Activated naive CD8-positive, alpha-beta T cell treated with anti-CD3 and anti-CD28 coated beads for 36 hours (primary cell): ENCODE data around the gene PFKFB4. TPM values are rescaled to one million over a fixed set of nuclear protein-coding genes. Genes with fewer than 3 reads are reported as not detected.
"Not testable (repeated sequence)": the region's sequence is repeated elsewhere in the genome, so short reads cannot be mapped to it uniquely, and the experiment has no call there.

Source experiments
- DNase-seq: peaks from one replicate; pipeline ENCODE4 v3.0.0; 2021
- H3K27ac Mint-ChIP-seq: one replicate; pipeline ENCODE4 v1.8.0; 2022; ENCODE audit warnings: mild to moderate bottlenecking, moderate library complexity, mixed read lengths
- H3K27me3 Mint-ChIP-seq: one replicate; pipeline ENCODE4 v1.8.0; 2022; ENCODE audit warnings: mild to moderate bottlenecking, mixed read lengths
- H3K36me3 Mint-ChIP-seq: one replicate; pipeline ENCODE4 v1.8.0; 2021; ENCODE audit warnings: mild to moderate bottlenecking, mixed read lengths
- H3K4me1 Mint-ChIP-seq: one replicate; pipeline ENCODE4 v1.8.0; 2021; ENCODE audit warnings: mixed read lengths
- H3K4me3 Mint-ChIP-seq: one replicate; pipeline ENCODE4 v1.8.0; 2022; ENCODE audit warnings: mild to moderate bottlenecking, moderate library complexity, mixed read lengths
- H3K9me3 Mint-ChIP-seq: one replicate; pipeline ENCODE4 v1.8.0; 2022; ENCODE audit warnings: mixed read lengths
- total RNA-seq, 2 experiments: library from RNA; stranded (reverse); gene quantifications; one replicate each; pipeline ENCODE4 v1.2.3, GENCODE V29; 2021

The PFKFB4 gene
- total RNA-seq, 2 experiments from 2014 or later = 33.7 to 36.1 TPM

DNA sequence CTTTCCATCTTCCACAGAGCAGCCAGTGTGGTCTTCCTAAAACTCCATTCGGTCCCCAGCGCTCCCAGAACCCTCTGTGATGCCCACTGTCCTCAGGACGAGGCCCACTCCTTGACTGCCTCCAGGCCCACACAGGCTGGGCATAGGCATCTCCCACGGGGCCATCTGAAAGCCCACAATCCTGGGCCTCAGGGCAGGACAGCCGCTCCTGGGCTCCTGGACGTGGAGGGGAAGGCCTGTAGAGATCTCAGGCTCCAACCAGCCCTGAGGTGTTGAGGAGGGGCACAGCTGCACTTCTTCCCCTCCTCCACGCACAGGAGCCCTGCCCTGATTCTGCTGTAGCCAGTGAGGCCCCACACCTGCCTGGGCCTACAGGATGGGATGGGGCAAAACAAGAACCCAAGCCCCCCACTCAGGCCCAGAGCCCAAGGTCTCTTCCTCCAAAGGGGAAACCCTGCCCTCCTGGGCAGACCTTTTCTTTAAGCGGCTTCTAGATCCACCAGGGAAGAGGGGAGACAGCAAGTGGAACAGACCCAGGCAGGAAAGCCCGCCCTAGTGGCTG lies 78.6 kb downstream of the PFKFB4 start:
- DNase-seq = no peak
- peaks cover 30% of the 10 kb centered on the region for H3K4me1 Mint-ChIP-seq
- H3K27ac Mint-ChIP-seq = peak overlapping the region; percentile 89
- H3K36me3 Mint-ChIP-seq = peaks cover 2% of the 10 kb centered on the region
- H3K4me3 Mint-ChIP-seq = no peak overlapping the region
- H3K27me3 Mint-ChIP-seq = no peaks in the 10 kb centered on the region
- H3K9me3 Mint-ChIP-seq = no peaks in the 10 kb centered on the region

DNA sequence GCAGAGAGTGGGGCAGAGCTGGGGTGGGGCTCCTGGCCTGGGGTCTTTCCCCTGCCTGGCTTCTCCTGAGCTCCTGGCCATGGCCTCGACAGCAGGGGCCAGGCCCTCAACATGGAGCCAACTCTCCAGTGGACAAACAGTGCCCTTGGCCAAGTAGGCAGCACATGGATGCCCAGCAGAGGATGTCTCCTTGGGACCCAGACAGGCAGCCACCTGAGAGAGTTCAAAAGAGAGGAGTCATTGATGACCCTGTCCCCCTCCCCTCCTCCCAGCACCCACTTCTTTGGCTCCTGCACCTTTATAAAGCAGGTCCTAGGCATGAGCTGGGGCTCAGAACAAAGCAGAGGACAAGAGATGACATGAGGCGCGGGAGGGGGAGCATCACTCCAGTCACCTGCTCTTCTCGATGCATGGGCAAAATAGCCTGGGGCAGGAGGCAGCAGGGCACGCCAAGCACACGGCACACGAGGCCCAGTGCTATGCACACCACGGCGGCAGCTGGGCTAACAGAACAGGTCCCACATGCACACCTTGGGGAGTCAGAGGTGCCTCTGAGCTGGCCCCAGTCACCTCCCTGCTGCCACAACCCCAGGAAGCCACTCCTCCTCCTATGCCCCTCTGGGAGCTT lies 80.1 kb downstream of the PFKFB4 start:
- Mint-ChIP-seq H3K4me1 (peaks cover 35% of the 10 kb centered on the region), H3K27me3 (no peaks in the 10 kb centered on the region), H3K27ac (no peak overlapping the region), H3K36me3 (peaks cover 4% of the 10 kb centered on the region), H3K4me3 (no peak overlapping the region), H3K9me3 (no peaks in the 10 kb centered on the region)
- no peak for DNase-seq

DNA sequence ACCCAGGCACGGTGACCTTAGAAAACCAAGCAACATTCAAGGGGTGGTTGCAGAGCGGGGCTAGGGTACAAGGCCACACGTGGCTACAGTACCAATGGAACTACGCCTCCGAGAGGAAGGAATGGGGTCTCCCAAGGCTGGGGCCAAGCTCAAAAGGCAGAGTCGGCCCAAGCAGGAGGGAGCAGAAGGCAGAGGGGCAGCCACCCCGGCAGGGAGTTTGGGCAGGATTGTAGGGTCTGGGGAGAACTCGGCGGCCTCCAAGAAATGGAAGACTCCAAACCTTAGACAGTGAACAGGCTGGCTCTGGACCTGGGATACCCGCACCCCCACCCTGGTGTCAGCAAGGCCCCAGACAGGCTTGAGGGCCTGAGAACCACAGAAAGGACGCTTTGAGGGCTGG lies 81.4 kb downstream of the PFKFB4 start:
- H3K27me3 Mint-ChIP-seq = no peaks in the 10 kb centered on the region
- no peak for DNase-seq
- H3K9me3 Mint-ChIP-seq = no peaks in the 10 kb centered on the region
- H3K4me3 Mint-ChIP-seq = peak overlapping the region; percentile 5
- peaks cover 4% of the 10 kb centered on the region for H3K36me3 Mint-ChIP-seq
- H3K27ac Mint-ChIP-seq = peak overlapping the region; percentile 71
- peaks cover 40% of the 10 kb centered on the region for H3K4me1 Mint-ChIP-seq

DNA sequence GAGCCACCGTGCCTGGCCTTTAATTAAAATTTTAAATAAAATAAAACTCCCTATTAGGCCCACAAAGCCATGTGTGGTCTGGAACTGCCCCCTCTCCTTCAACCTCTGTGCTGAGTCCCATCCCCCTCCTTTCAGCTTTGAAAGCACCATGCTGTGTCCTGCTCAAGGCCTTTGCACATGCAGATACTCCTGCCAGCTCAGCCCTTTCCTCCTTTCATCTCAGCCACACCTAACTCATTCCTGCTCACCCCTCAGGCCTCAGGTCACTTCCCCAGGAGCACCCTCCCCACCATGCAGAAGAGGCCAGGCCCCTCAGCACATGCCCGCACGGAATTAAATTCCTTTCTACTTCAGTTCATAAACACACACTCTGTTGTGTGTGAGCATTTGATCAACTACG lies 82.0 kb downstream of the PFKFB4 start:
- H3K27me3 Mint-ChIP-seq = no peaks in the 10 kb centered on the region
- peaks cover 44% of the 10 kb centered on the region for H3K4me1 Mint-ChIP-seq
- no peaks in the 10 kb centered on the region for H3K9me3 Mint-ChIP-seq
- DNase-seq = no peak
- no peak overlapping the region for H3K4me3 Mint-ChIP-seq
- H3K27ac Mint-ChIP-seq = peak overlapping the region; percentile 71
- peaks cover 7% of the 10 kb centered on the region for H3K36me3 Mint-ChIP-seq

DNA sequence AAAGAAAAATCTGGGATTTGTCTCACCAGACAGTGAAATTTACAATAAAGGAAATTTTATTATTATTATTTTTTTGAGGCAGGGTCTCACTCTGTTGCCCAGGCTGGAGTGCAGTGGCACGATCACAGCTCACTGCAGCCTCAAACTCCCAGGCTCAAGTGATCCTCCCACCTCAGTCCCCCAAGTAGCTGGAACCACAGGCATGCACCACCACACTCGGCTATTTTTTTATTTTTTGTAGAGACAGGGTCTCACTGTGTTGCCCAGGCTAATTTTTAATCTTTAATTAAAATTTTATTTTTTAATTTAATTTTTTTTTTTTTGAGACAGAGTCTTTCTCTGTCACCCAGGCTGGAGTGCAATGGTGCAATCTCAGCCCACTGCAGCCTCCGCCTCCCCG lies 82.6 kb downstream of the PFKFB4 start:
- H3K27me3 Mint-ChIP-seq, H3K4me3 Mint-ChIP-seq, H3K36me3 Mint-ChIP-seq, DNase-seq, H3K9me3 Mint-ChIP-seq: not testable (repeated sequence)
- H3K4me1 Mint-ChIP-seq = peaks cover 44% of the 10 kb centered on the region
- H3K27ac Mint-ChIP-seq = peak overlapping the region; percentile 98

DNA sequence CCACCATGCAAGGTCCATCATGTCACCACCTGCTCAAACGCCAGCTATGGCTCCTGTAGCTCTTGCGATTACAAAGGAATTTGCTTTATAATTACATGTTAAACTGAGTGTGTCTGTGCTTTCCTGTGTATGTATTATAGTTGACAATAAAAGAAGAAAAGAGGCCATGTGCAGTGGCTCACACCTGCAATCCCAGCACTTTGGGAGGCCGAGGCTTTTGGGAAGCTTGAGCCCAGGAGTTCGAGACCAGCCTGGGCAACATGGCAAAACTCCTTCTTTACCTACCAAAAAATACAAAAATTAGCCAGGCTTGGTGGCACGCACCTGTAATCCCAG lies 83.0 kb downstream of the PFKFB4 start:
- Mint-ChIP-seq H3K27ac (peak overlapping the region; percentile 98), H3K9me3 (no peaks in the 10 kb centered on the region), H3K4me1 (peaks cover 44% of the 10 kb centered on the region), H3K36me3 (peaks cover 12% of the 10 kb centered on the region), H3K27me3 (no peaks in the 10 kb centered on the region), H3K4me3 (peak overlapping the region; percentile 81)
- DNase-seq = no peak

DNA sequence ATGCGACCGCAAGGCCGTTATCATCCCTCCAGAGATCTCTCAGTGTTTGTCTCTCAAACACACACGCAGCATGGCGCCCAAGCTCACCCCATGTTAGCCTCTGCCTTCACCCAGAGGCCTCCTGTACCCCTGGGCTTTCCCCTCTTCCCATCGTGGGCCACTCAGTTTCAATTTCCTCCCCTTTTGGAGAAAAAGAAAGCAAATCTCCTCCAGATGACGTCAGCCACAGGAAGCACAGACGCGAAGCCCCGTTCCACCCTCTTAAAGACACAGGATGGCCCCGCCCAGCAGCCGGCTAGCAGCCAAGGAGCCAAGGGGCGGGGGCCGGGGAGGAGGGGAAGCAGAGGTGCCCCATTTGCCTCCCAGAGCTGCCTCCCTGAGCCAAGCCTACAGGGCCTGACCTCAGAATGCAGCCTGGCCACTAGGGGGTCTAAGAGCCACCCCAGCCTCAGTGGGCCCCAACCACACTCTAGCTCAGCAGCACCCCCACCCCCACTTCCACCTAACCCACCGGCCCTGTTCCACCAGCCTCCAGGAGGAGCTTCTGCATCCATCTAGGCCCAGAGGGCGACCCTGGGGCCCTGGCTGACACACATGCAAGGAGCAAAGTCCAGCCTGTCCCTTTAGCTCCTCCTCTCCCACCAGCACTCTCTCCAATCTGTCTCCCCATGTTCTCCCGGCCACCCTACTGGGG lies 83.5 kb downstream of the PFKFB4 start:
- peak overlapping the region; percentile 81 for H3K4me3 Mint-ChIP-seq
- H3K36me3 Mint-ChIP-seq = peaks cover 14% of the 10 kb centered on the region
- peaks cover 46% of the 10 kb centered on the region for H3K4me1 Mint-ChIP-seq
- H3K9me3 Mint-ChIP-seq = no peaks in the 10 kb centered on the region
- DNase-seq = peak; percentile 96
- peak overlapping the region; percentile 98 for H3K27ac Mint-ChIP-seq
- no peaks in the 10 kb centered on the region for H3K27me3 Mint-ChIP-seq

DNA sequence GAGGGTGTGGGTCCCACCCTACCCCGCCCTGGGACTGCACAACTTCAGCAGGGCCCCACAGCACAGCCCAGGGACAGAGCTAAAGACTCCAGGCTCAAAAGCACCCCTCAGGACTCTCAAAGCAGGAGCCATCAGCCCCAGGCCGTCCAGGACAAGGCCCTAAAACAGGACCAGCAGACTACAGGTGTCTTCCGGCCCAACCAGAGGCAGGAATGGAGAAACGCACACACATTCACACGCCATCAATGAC lies 84.0 kb downstream of the PFKFB4 start:
- Mint-ChIP-seq H3K4me3 (peak overlapping the region; percentile 81), H3K27me3 (no peaks in the 10 kb centered on the region), H3K27ac (peak overlapping the region; percentile 98), H3K4me1 (peaks cover 48% of the 10 kb centered on the region), H3K9me3 (no peaks in the 10 kb centered on the region), H3K36me3 (peaks cover 18% of the 10 kb centered on the region)
- DNase-seq = no peak

DNA sequence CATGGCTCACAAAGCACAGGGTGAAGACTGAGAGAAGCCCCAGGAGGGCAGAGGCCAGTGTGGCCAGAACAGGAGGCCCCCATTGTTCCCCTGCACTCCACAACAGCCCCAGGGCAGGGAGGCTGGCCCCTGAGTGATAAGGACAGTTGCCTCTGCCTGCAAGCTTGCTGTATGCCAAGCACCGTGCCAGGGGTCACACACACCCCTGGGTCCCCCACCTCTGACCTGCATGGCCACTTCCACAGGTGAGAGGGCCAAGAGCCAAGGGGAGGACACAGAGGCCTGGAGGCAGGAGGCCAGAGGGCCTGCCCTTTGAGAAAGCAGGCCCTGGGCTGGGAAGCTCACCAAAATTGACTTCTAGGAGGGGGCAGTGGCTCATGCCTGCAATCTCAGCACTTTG lies 86.3 kb downstream of the PFKFB4 start:
- peak overlapping the region; percentile 98 for H3K27ac Mint-ChIP-seq
- no peak for DNase-seq
- H3K9me3 Mint-ChIP-seq = no peaks in the 10 kb centered on the region
- peak overlapping the region; percentile 53 for H3K4me3 Mint-ChIP-seq
- H3K27me3 Mint-ChIP-seq = no peaks in the 10 kb centered on the region
- H3K4me1 Mint-ChIP-seq = peaks cover 58% of the 10 kb centered on the region
- peaks cover 41% of the 10 kb centered on the region for H3K36me3 Mint-ChIP-seq

DNA sequence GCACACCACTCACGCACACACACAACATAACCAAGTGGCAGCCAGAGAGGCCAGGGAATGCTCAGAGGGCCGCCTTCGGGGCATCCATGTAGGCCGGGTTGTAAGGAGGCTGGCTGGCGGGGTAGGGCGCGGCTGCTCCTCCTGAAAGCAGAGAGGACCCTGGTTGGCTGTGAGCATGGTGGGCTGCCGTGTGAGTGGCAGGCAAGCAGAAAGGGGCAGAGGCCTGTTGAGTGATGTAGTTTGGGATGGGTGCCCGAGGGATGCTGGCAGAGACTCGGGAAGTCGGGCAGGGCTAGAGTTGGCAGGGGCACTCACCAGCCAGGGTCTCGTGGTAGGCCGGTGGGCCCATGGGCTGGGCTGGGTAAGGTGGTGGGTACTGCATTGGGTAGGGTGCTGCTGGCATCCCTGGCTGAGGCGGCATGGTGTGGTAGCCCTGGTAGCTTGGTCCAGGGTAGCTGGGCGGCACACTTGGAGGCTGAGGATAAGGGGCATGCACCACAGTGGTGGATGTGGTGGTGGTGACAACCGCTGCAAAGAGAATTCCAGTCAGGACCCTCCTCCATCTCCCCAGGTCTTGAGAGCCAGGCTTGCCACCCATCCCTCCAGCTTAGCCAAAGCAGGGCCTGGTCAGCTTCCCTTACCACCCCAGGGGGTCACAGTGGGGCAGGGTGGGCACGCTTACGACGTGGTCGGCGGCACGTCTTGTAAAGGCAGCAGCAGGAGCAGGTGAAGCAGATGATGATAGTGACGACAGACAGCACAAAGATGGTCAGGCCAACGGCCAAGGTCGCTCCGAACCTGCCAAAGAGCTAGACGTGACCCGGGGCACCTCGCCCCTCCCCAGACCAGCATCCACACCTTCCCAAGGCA lies 87.3 kb downstream of the PFKFB4 start:
- H3K27ac Mint-ChIP-seq = peak overlapping the region; percentile 98
- peak overlapping the region; percentile 53 for H3K4me3 Mint-ChIP-seq
- peaks cover 57% of the 10 kb centered on the region for H3K4me1 Mint-ChIP-seq
- no peak for DNase-seq
- H3K27me3 Mint-ChIP-seq = no peaks in the 10 kb centered on the region
- H3K9me3 Mint-ChIP-seq = no peaks in the 10 kb centered on the region
- H3K36me3 Mint-ChIP-seq = peaks cover 41% of the 10 kb centered on the region

DNA sequence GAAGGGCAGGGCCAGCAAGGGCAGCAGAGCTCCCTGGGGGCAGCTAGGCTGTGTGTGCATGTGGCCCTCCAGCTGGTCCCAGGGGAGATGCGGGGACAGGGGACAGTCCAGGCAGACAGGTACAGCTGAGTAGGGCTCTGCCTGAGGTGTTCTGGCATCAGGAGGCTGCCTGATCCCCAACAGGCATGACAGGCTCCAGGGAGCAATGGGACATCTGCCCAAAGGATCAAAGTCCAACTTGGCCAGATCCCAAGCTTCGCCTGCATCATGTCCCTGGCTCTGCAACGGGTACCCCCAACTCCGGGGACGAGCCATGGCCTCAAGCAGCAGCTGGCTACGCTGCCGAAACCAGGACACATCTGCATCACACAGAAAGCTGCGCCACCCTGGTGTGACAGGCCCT lies 88.3 kb downstream of the PFKFB4 start:
- DNase-seq = no peak
- H3K27me3 Mint-ChIP-seq = no peaks in the 10 kb centered on the region
- H3K4me1 Mint-ChIP-seq = peaks cover 52% of the 10 kb centered on the region
- H3K4me3 Mint-ChIP-seq = peak overlapping the region; percentile 95
- no peaks in the 10 kb centered on the region for H3K9me3 Mint-ChIP-seq
- H3K27ac Mint-ChIP-seq = peak overlapping the region; percentile 96
- H3K36me3 Mint-ChIP-seq = peaks cover 41% of the 10 kb centered on the region

Other genes with a start within 250 kb of the PFKFB4 start
- not detected for gene SPINK8, start 223.1 kb downstream of the PFKFB4 start, total RNA-seq
- not detected for gene FBXW12, start 184.6 kb downstream of the PFKFB4 start, total RNA-seq
- 1 to 10 TPM; 1.6 to 2.4 TPM for gene PLXNB1, start 126.7 kb downstream of the PFKFB4 start, total RNA-seq
- gene CCDC51, start 116.7 kb downstream of the PFKFB4 start, total RNA-seq = 10 to 100 TPM; 28.2 to 29.5 TPM
- gene TMA7, start 116.5 kb downstream of the PFKFB4 start, total RNA-seq = 100 to 1,000 TPM; 398 to 421 TPM
- gene ATRIP, start 110.1 kb downstream of the PFKFB4 start, total RNA-seq = 10 to 100 TPM; 17.3 to 17.9 TPM
- gene SHISA5, start 52.6 kb downstream of the PFKFB4 start, total RNA-seq = 10 to 100 TPM; 68.8 to 73.5 TPM
- gene UCN2, start 7.0 kb upstream of the PFKFB4 start, total RNA-seq = not detected
- 1 to 10 TPM; 1.4 to 1.8 TPM for gene COL7A1, start 38.5 kb upstream of the PFKFB4 start, total RNA-seq
- 100 to 1,000 TPM; 193 to 209 TPM for gene UQCRC1, start 52.8 kb upstream of the PFKFB4 start, total RNA-seq
- not detected for gene TMEM89, start 65.0 kb upstream of the PFKFB4 start, total RNA-seq
- gene SLC26A6, start 78.7 kb upstream of the PFKFB4 start, total RNA-seq = 10 to 100 TPM; 16.6 to 18.4 TPM
- gene CELSR3, start 106.1 kb upstream of the PFKFB4 start, total RNA-seq = 10 to 100 TPM; 18.2 to 18.6 TPM
- 10 to 100 TPM; 43.8 to 43.9 TPM for gene NCKIPSD, start 129.1 kb upstream of the PFKFB4 start, total RNA-seq
- gene IP6K2, start 160.4 kb upstream of the PFKFB4 start, total RNA-seq = 10 to 100 TPM; 42.6 to 49.9 TPM